ENCODE measurements around the gene ARL14.
A peak's percentile ranks its signal among the peaks of the same experiment; 100 is the strongest.
"Not testable (repeated sequence)": the region's sequence is repeated elsewhere in the genome, so short reads cannot be mapped to it uniquely, and the experiment has no call there.

ARL14 gene

GRCh38 chr3:160695915-160696327, 19.0 kb downstream of the ARL14 start:
- Histone ChIP-seq H3K27me3 (ENCODE audit: insufficient read depth, low read length) (no peaks in the 10 kb centered on the region), H3K79me2 (ENCODE audit: control insufficient read depth, insufficient read depth, low read length, unreplicated experiment) (no peaks in the 10 kb centered on the region), H3K36me3 (ENCODE audit: insufficient read depth, low read length) (no peaks in the 10 kb centered on the region), H2AFZ (ENCODE audit: low read length, unreplicated experiment) (no peak overlapping the region), H3K4me1 (ENCODE audit: control insufficient read depth, insufficient read depth, low read length, unreplicated experiment) (peaks cover 15% of the 10 kb centered on the region), H3K4me3 (ENCODE audit: low read depth, low read length) (no peak overlapping the region), H3K27ac (ENCODE audit: low read depth, low read length) (no peak overlapping the region)

GRCh38 chr3:160697637-160698380, 20.8 kb downstream of the ARL14 start:
- Histone ChIP-seq H3K36me3 (ENCODE audit: insufficient read depth, low read length) (no peaks in the 10 kb centered on the region), H2AFZ (ENCODE audit: low read length, unreplicated experiment) (peak overlapping the region; percentile 2), H3K4me1 (ENCODE audit: control insufficient read depth, insufficient read depth, low read length, unreplicated experiment) (peaks cover 15% of the 10 kb centered on the region), H3K79me2 (ENCODE audit: control insufficient read depth, insufficient read depth, low read length, unreplicated experiment) (no peaks in the 10 kb centered on the region), H3K4me3 (ENCODE audit: low read depth, low read length) (no peak overlapping the region; the same call in 1 of the 2 replicates), H3K27ac (ENCODE audit: low read depth, low read length) (peak overlapping the region; percentile 57), H3K27me3 (ENCODE audit: insufficient read depth, low read length) (no peaks in the 10 kb centered on the region)

GRCh38 chr3:160698599-160699195, 21.7 kb downstream of the ARL14 start:
- no peak overlapping the region for H2AFZ ChIP-seq (ENCODE audit: low read length, unreplicated experiment)
- peaks cover 15% of the 10 kb centered on the region for H3K4me1 ChIP-seq (ENCODE audit: control insufficient read depth, insufficient read depth, low read length, unreplicated experiment)
- H3K27ac ChIP-seq (ENCODE audit: low read depth, low read length) = peak overlapping the region; percentile 31; the same call in 1 of the 2 replicates
- H3K36me3 ChIP-seq (ENCODE audit: insufficient read depth, low read length) = no peaks in the 10 kb centered on the region
- H3K27me3 ChIP-seq (ENCODE audit: insufficient read depth, low read length) = no peaks in the 10 kb centered on the region
- H3K79me2 ChIP-seq (ENCODE audit: control insufficient read depth, insufficient read depth, low read length, unreplicated experiment) = no peaks in the 10 kb centered on the region
- H3K4me3 ChIP-seq (ENCODE audit: low read depth, low read length) = no peak overlapping the region

GRCh38 chr3:160701490-160701889, 24.5 kb downstream of the ARL14 start:
- Histone ChIP-seq H3K4me1 (ENCODE audit: control insufficient read depth, insufficient read depth, low read length, unreplicated experiment) (peaks cover 15% of the 10 kb centered on the region), H2AFZ (ENCODE audit: low read length, unreplicated experiment) (no peak overlapping the region), H3K79me2 (ENCODE audit: control insufficient read depth, insufficient read depth, low read length, unreplicated experiment) (no peaks in the 10 kb centered on the region), H3K27me3 (ENCODE audit: insufficient read depth, low read length) (no peaks in the 10 kb centered on the region), H3K27ac (ENCODE audit: low read depth, low read length) (no peak overlapping the region), H3K36me3 (ENCODE audit: insufficient read depth, low read length) (no peaks in the 10 kb centered on the region), H3K4me3 (ENCODE audit: low read depth, low read length) (no peak overlapping the region)

GRCh38 chr3:160702290-160702689, 25.3 kb downstream of the ARL14 start:
- Histone ChIP-seq H3K4me1 (ENCODE audit: control insufficient read depth, insufficient read depth, low read length, unreplicated experiment) (peaks cover 15% of the 10 kb centered on the region), H3K79me2 (ENCODE audit: control insufficient read depth, insufficient read depth, low read length, unreplicated experiment) (no peaks in the 10 kb centered on the region), H2AFZ (ENCODE audit: low read length, unreplicated experiment) (no peak overlapping the region), H3K27me3 (ENCODE audit: insufficient read depth, low read length) (no peaks in the 10 kb centered on the region), H3K4me3 (ENCODE audit: low read depth, low read length) (no peak overlapping the region), H3K27ac (ENCODE audit: low read depth, low read length) (no peak overlapping the region), H3K36me3 (ENCODE audit: insufficient read depth, low read length) (no peaks in the 10 kb centered on the region)

- no peak overlapping the region for H2AFZ ChIP-seq (ENCODE audit: low read length, unreplicated experiment)
- no peak overlapping the region for H3K27ac ChIP-seq (ENCODE audit: low read depth, low read length)
- H3K79me2 ChIP-seq (ENCODE audit: control insufficient read depth, insufficient read depth, low read length, unreplicated experiment) = no peaks in the 10 kb centered on the region
- H3K4me3 ChIP-seq (ENCODE audit: low read depth, low read length) = no peak overlapping the region
- no peaks in the 10 kb centered on the region for H3K36me3 ChIP-seq (ENCODE audit: insufficient read depth, low read length)
- H3K4me1 ChIP-seq (ENCODE audit: control insufficient read depth, insufficient read depth, low read length, unreplicated experiment) = peaks cover under 1% of the 10 kb centered on the region
- peaks cover 12% of the 10 kb centered on the region for H3K27me3 ChIP-seq (ENCODE audit: insufficient read depth, low read length)
Measured at GRCh38 chr3:160703974-160704373, 27.0 kb downstream of the ARL14 start.

- H3K36me3 ChIP-seq (ENCODE audit: insufficient read depth, low read length) = no peaks in the 10 kb centered on the region
- H3K27ac ChIP-seq (ENCODE audit: low read depth, low read length) = no peak overlapping the region
- no peak overlapping the region for H2AFZ ChIP-seq (ENCODE audit: low read length, unreplicated experiment)
Measured at GRCh38 chr3:160707187-160707794, 30.3 kb downstream of the ARL14 start.

GRCh38 chr3:160709477-160710182, 32.7 kb downstream of the ARL14 start:
- H2AFZ ChIP-seq (ENCODE audit: low read length, unreplicated experiment) = no peak overlapping the region
- H3K4me3 ChIP-seq (ENCODE audit: low read depth, low read length) = no peak overlapping the region
- H3K79me2 ChIP-seq (ENCODE audit: control insufficient read depth, insufficient read depth, low read length, unreplicated experiment) = no peaks in the 10 kb centered on the region

More at GRCh38 chr3:160707187-160707794, 30.3 kb downstream of the ARL14 start:
- Histone ChIP-seq H3K27me3 (ENCODE audit: insufficient read depth, low read length) (peaks cover 30% of the 10 kb centered on the region), H3K4me1 (ENCODE audit: control insufficient read depth, insufficient read depth, low read length, unreplicated experiment) (no peaks in the 10 kb centered on the region), H3K4me3 (ENCODE audit: low read depth, low read length) (no peak overlapping the region), H3K79me2 (ENCODE audit: control insufficient read depth, insufficient read depth, low read length, unreplicated experiment) (no peaks in the 10 kb centered on the region)

GRCh38 chr3:160713144-160713543, 36.2 kb downstream of the ARL14 start:
- not testable (repeated sequence) for H3K4me1 ChIP-seq (ENCODE audit: control insufficient read depth, insufficient read depth, low read length, unreplicated experiment); H3K4me3 ChIP-seq (ENCODE audit: low read depth, low read length); H2AFZ ChIP-seq (ENCODE audit: low read length, unreplicated experiment); H3K79me2 ChIP-seq (ENCODE audit: control insufficient read depth, insufficient read depth, low read length, unreplicated experiment); H3K27ac ChIP-seq (ENCODE audit: low read depth, low read length); H3K36me3 ChIP-seq (ENCODE audit: insufficient read depth, low read length)
- peaks cover 33% of the 10 kb centered on the region for H3K27me3 ChIP-seq (ENCODE audit: insufficient read depth, low read length)

More at GRCh38 chr3:160709477-160710182, 32.7 kb downstream of the ARL14 start:
- Histone ChIP-seq H3K4me1 (ENCODE audit: control insufficient read depth, insufficient read depth, low read length, unreplicated experiment) (no peaks in the 10 kb centered on the region), H3K36me3 (ENCODE audit: insufficient read depth, low read length) (no peaks in the 10 kb centered on the region), H3K27me3 (ENCODE audit: insufficient read depth, low read length) (peaks cover 32% of the 10 kb centered on the region), H3K27ac (ENCODE audit: low read depth, low read length) (no peak overlapping the region)

GRCh38 chr3:160719710-160720109, 42.8 kb downstream of the ARL14 start:
- no peaks in the 10 kb centered on the region for H3K79me2 ChIP-seq (ENCODE audit: control insufficient read depth, insufficient read depth, low read length, unreplicated experiment)
- peaks cover 20% of the 10 kb centered on the region for H3K27me3 ChIP-seq (ENCODE audit: insufficient read depth, low read length)
- H3K4me3 ChIP-seq (ENCODE audit: low read depth, low read length) = no peak overlapping the region
- H3K27ac ChIP-seq (ENCODE audit: low read depth, low read length) = no peak overlapping the region
- H2AFZ ChIP-seq (ENCODE audit: low read length, unreplicated experiment) = no peak overlapping the region
- no peaks in the 10 kb centered on the region for H3K4me1 ChIP-seq (ENCODE audit: control insufficient read depth, insufficient read depth, low read length, unreplicated experiment)
- no peaks in the 10 kb centered on the region for H3K36me3 ChIP-seq (ENCODE audit: insufficient read depth, low read length)
